GM23338 (cell line): ENCODE measurements around the gene NT5DC4.

Experiments
- CREB1 ChIP-seq: fragments of 250-450 bp; sonication (Bioruptor Pico); IDR thresholded peaks from 2 replicates; pipeline ENCODE4 v1.5.0; 2020; ENCODE audit warnings: low read depth, mild to moderate bottlenecking, moderate library complexity
- EZH2 ChIP-seq: fragments of 200-600 bp; sonication (generic); IDR thresholded peaks from one replicate; pipeline ENCODE4 v1.8.0; 2017; ENCODE audit warnings: antibody characterized with exemption, mild to moderate bottlenecking, low read depth; ENCODE audit not compliant: unreplicated experiment
- EZH2phosphoT487 ChIP-seq: fragments of 200-600 bp; sonication (generic); IDR thresholded peaks from one replicate; pipeline ENCODE4 v1.8.1; 2018; ENCODE audit warnings: antibody characterized with exemption; ENCODE audit not compliant: unreplicated experiment
- JUNB ChIP-seq: IDR thresholded peaks from one replicate; pipeline ENCODE4 v1.6.1; 2016; ENCODE audit warnings: antibody characterized with exemption; ENCODE audit not compliant: unreplicated experiment
- NANOG ChIP-seq: IDR thresholded peaks from 2 replicates; pipeline ENCODE4 v1.6.1; 2016; ENCODE audit warnings: antibody characterized with exemption, borderline replicate concordance
- POLR2AphosphoS5 ChIP-seq: IDR thresholded peaks from 2 replicates; pipeline ENCODE4 v1.6.1; 2016; ENCODE audit warnings: antibody characterized with exemption, low read depth
- REST ChIP-seq: IDR thresholded peaks from one replicate; pipeline ENCODE4 v1.6.1; 2018; ENCODE audit warnings: antibody characterized with exemption; ENCODE audit not compliant: unreplicated experiment
- STAT1 ChIP-seq: IDR thresholded peaks from one replicate; pipeline ENCODE4 v1.6.1; 2016; ENCODE audit warnings: antibody characterized with exemption; ENCODE audit not compliant: unreplicated experiment
- ZNF114 ChIP-seq: fragments of 250-450 bp; sonication (Bioruptor Pico); IDR thresholded peaks from 2 replicates; pipeline ENCODE4 v1.5.0; 2020; ENCODE audit warnings: mild to moderate bottlenecking, moderate library complexity
- TF ChIP-seq, protein P1 (sequence below), 2 experiments: fragments of 200-600 bp in 1 of 2; sonication (generic) in 1 of 2; conservative IDR thresholded peaks; 2 replicates each; pipeline versions ENCODE4 v1.5.1 to v1.6.1; 2016 to 2017; ENCODE audit warnings: antibody characterized with exemption in 2 of 2, low read depth in 2 of 2, mild to moderate bottlenecking in 2 of 2, moderate library complexity in 1 of 2
- TF ChIP-seq, protein P2 (sequence below): IDR thresholded peaks from 2 replicates; pipeline ENCODE4 v1.6.1; 2016; ENCODE audit warnings: antibody characterized with exemption
- TF ChIP-seq, protein P3 (sequence below): fragments of 250-450 bp; sonication (Bioruptor Pico); IDR thresholded peaks from 2 replicates; pipeline ENCODE4 v1.5.0; 2020; ENCODE audit warnings: mild to moderate bottlenecking, moderate library complexity

DNA sequence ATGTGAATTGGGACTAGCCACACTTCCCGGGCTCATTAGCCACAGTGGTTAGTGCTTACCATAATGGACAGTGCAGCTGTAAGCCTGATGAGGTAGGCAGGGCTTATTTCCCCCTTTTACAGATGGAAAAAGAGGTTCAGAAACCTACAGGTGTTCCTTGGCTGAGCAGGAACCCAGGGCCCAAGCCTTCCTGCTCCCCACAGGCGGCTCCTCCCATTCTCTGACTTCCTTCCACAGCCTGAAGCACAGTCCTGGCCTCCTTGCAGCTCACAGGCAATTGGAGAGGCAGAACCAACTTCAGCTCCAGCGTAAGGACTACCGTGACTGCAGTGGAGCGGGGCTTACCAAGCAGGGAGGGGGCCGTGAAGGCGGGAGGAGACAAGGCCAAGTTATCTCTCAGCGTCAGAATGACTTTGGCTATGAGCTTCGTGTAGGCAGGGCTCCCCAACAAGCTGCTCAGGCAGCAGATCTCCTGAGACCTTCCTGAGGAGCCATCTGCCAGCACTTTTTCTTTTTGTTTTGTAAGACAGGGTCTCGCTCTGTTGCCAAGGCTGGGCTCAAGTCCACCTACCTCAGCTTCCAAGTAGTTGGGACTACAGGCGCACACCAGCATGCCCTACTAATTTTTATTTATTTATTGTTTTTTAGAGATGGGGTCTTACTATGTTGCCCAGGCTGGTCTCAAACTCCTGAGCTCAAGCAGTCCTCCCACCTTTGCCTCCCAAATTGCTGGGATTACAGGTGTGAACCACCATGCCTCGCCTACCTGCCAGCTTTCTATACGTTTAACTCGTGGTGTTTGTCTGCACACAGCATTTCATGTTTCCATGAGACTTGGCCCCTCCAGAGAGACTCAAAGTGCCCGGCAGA is 34.2 kb upstream of the NT5DC4 start:
- TF ChIP-seq POLR2AphosphoS5, result no peak
- TF ChIP-seq, protein P1, sequence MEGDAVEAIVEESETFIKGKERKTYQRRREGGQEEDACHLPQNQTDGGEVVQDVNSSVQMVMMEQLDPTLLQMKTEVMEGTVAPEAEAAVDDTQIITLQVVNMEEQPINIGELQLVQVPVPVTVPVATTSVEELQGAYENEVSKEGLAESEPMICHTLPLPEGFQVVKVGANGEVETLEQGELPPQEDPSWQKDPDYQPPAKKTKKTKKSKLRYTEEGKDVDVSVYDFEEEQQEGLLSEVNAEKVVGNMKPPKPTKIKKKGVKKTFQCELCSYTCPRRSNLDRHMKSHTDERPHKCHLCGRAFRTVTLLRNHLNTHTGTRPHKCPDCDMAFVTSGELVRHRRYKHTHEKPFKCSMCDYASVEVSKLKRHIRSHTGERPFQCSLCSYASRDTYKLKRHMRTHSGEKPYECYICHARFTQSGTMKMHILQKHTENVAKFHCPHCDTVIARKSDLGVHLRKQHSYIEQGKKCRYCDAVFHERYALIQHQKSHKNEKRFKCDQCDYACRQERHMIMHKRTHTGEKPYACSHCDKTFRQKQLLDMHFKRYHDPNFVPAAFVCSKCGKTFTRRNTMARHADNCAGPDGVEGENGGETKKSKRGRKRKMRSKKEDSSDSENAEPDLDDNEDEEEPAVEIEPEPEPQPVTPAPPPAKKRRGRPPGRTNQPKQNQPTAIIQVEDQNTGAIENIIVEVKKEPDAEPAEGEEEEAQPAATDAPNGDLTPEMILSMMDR (conservative IDR thresholded peaks at IDR 0.05; ENCODE audit: low read depth in 2 of 2), result no peak
- no peak for TF ChIP-seq EZH2phosphoT487
- TF ChIP-seq CREB1, result no peak
- TF ChIP-seq, protein P2, sequence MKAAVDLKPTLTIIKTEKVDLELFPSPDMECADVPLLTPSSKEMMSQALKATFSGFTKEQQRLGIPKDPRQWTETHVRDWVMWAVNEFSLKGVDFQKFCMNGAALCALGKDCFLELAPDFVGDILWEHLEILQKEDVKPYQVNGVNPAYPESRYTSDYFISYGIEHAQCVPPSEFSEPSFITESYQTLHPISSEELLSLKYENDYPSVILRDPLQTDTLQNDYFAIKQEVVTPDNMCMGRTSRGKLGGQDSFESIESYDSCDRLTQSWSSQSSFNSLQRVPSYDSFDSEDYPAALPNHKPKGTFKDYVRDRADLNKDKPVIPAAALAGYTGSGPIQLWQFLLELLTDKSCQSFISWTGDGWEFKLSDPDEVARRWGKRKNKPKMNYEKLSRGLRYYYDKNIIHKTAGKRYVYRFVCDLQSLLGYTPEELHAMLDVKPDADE, result no peak
- TF ChIP-seq EZH2, result no peak
- TF ChIP-seq REST, result no peak
- no peak for TF ChIP-seq JUNB
- no peak for TF ChIP-seq ZNF114
- no peak for TF ChIP-seq STAT1
- TF ChIP-seq, protein P3, sequence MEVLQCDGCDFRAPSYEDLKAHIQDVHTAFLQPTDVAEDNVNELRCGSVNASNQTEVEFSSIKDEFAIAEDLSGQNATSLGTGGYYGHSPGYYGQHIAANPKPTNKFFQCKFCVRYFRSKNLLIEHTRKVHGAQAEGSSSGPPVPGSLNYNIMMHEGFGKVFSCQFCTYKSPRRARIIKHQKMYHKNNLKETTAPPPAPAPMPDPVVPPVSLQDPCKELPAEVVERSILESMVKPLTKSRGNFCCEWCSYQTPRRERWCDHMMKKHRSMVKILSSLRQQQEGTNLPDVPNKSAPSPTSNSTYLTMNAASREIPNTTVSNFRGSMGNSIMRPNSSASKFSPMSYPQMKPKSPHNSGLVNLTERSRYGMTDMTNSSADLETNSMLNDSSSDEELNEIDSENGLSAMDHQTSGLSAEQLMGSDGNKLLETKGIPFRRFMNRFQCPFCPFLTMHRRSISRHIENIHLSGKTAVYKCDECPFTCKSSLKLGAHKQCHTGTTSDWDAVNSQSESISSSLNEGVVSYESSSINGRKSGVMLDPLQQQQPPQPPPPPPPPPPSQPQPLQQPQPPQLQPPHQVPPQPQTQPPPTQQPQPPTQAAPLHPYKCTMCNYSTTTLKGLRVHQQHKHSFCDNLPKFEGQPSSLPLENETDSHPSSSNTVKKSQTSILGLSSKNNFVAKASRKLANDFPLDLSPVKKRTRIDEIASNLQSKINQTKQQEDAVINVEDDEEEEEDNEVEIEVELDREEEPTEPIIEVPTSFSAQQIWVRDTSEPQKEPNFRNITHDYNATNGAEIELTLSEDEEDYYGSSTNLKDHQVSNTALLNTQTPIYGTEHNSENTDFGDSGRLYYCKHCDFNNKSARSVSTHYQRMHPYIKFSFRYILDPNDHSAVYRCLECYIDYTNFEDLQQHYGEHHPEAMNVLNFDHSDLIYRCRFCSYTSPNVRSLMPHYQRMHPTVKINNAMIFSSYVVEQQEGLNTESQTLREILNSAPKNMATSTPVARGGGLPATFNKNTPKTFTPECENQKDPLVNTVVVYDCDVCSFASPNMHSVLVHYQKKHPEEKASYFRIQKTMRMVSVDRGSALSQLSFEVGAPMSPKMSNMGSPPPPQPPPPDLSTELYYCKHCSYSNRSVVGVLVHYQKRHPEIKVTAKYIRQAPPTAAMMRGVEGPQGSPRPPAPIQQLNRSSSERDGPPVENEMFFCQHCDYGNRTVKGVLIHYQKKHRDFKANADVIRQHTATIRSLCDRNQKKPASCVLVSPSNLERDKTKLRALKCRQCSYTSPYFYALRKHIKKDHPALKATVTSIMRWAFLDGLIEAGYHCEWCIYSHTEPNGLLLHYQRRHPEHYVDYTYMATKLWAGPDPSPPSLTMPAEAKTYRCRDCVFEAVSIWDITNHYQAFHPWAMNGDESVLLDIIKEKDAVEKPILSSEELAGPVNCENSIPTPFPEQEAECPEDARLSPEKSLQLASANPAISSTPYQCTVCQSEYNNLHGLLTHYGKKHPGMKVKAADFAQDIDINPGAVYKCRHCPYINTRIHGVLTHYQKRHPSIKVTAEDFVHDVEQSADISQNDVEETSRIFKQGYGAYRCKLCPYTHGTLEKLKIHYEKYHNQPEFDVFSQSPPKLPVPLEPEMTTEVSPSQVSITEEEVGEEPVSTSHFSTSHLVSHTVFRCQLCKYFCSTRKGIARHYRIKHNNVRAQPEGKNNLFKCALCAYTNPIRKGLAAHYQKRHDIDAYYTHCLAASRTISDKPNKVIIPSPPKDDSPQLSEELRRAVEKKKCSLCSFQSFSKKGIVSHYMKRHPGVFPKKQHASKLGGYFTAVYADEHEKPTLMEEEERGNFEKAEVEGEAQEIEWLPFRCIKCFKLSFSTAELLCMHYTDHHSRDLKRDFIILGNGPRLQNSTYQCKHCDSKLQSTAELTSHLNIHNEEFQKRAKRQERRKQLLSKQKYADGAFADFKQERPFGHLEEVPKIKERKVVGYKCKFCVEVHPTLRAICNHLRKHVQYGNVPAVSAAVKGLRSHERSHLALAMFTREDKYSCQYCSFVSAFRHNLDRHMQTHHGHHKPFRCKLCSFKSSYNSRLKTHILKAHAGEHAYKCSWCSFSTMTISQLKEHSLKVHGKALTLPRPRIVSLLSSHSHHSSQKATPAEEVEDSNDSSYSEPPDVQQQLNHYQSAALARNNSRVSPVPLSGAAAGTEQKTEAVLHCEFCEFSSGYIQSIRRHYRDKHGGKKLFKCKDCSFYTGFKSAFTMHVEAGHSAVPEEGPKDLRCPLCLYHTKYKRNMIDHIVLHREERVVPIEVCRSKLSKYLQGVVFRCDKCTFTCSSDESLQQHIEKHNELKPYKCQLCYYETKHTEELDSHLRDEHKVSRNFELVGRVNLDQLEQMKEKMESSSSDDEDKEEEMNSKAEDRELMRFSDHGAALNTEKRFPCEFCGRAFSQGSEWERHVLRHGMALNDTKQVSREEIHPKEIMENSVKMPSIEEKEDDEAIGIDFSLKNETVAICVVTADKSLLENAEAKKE, result no peak
- no peak for TF ChIP-seq NANOG
